ENCODE data around the gene AGRP.
A peak's percentile ranks its signal among the peaks of the same experiment; 100 is the strongest.
"Not testable (repeated sequence)": the region's sequence is repeated elsewhere in the genome, so short reads cannot be mapped to it uniquely, and the experiment has no call there.

The AGRP gene

DNA sequence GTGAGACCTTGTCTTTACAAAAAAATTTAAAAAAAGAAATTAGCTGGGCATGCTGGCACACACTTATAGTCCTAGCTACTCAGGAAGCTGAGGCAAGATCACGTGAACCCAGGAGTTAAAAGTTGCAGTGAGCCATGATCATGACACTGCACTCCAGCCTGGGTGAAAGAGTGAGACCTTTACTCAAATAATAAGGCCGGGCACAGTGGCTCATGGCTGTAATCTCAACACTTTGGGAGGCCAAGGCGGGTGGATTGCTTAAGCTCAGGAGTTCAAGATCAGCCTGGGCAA, 33.8 kb upstream of the AGRP start:
- Mint-ChIP-seq H3K27me3 (ENCODE audit: low read depth) (peaks cover 11% of the 10 kb centered on the region), H3K27ac (no peak overlapping the region), H3K36me3 (ENCODE audit: low read depth) (no peaks in the 10 kb centered on the region), H3K4me3 (no peak overlapping the region), H3K9me3 (no peaks in the 10 kb centered on the region), H3K4me1 (ENCODE audit: low read depth) (peaks cover 22% of the 10 kb centered on the region)

DNA sequence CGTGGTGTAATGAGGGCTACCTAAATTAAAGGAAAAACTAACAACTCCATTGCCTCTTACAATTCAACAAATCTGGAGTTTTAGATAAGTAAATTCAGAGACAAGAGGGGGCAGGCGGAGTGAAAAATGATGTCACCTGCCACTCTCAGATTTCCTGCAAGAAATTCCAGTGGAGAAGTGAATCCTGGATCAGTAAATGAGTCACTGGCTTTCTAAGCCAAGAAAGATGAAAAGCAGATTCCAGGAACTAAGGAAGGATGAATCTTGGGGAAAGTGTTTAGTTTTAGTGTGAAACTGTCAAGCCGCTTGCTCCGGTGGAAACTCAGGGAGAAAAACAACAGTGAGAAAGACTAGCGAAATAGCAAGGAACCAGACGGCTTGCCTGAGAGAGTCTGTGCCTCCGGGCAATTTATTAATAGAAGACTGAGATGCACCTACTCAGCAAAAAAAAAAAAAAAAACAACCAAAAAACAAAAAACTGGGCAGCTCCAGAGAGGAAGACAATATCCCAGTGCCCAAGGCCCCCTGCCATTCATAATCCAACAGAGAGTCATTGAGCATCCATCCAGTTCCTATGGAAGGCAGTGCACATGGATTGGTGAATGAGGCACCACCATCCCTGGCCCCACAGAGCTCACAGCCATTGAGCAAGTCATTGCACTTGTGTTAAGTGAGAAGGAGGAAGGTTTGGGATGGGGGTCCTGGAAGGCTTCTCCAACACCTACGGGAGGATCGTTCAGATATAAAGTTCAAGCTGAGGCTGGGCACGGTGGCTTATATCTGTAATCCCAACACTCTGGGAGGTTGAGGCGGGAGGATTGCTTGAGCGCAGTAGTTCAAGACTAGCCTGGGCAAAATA, 33.2 kb upstream of the AGRP start:
- Mint-ChIP-seq H3K27me3 (ENCODE audit: low read depth) (peaks cover 11% of the 10 kb centered on the region), H3K9me3 (no peaks in the 10 kb centered on the region), H3K27ac (no peak overlapping the region), H3K4me1 (ENCODE audit: low read depth) (peaks cover 18% of the 10 kb centered on the region), H3K4me3 (no peak overlapping the region), H3K36me3 (ENCODE audit: low read depth) (no peaks in the 10 kb centered on the region)

DNA sequence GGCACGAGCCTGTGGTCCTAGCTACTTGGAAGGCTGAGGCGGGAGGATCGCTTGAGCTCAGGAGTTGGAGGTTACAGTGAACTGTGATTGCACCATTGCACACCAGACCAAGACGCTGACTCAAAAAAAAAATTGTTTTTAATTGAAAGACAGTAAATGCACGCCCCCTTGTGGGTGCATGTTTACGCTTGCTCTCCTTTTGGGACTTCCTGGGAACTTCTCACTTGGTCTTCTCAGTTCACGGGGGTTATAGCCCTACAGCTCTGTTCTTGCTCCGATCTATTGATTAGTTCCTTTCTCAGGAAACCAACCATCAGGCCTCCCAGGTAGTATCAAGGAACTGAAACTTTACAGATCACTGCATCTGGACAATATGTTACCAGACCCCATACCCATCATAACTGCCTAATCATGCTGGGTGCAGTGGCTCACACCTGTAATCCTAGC, 31.1 kb upstream of the AGRP start:
- peaks cover 7% of the 10 kb centered on the region for H3K4me1 Mint-ChIP-seq (ENCODE audit: low read depth)
- H3K36me3 Mint-ChIP-seq (ENCODE audit: low read depth), result no peaks in the 10 kb centered on the region
- H3K27ac Mint-ChIP-seq, result peak overlapping the region; percentile 58
- H3K9me3 Mint-ChIP-seq, result no peaks in the 10 kb centered on the region
- peaks cover 4% of the 10 kb centered on the region for H3K27me3 Mint-ChIP-seq (ENCODE audit: low read depth)
- H3K4me3 Mint-ChIP-seq, result no peak overlapping the region

DNA sequence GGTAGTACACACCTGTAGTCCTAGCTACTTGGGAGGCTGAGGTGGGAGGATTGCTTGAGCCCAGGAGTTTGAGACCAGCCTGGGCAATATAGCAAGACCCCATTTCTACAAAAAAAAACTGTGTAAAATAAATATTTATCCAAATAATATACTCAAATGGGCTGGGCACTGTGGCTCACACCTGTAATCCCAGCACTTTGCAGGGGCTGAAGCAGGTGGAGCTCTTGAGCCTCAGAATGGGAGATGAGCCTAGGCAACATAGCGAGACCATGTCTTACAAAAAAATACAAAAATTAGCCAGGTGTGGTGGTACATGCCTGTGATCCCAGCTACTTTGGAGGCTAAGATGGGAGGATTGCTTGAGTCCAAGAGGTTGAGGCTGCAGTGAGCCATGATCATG, 30.5 kb upstream of the AGRP start:
- H3K27ac Mint-ChIP-seq; H3K4me3 Mint-ChIP-seq; H3K4me1 Mint-ChIP-seq (ENCODE audit: low read depth); H3K27me3 Mint-ChIP-seq (ENCODE audit: low read depth); H3K9me3 Mint-ChIP-seq; H3K36me3 Mint-ChIP-seq (ENCODE audit: low read depth): not testable (repeated sequence)

DNA sequence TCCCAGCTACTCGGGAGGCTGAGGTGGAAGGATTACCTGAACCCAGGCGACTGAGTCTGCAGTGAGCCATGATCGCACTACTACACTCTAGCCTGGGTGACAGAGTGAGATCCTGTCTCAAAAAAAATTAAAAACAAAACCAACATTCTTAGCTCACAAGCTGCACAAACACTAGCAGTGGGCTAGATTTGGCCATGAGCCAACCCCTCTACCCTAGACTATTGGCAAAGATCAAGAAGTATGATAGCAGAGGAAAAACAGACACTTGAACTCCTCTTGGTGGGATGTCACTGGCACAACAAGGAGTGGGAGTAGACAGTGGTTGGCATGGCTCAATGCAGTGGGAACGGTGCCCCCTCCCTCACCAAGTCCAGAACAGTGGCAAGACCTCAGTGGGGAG, 25.7 kb upstream of the AGRP start:
- Mint-ChIP-seq H3K4me3 (no peak overlapping the region), H3K36me3 (ENCODE audit: low read depth) (peaks cover 5% of the 10 kb centered on the region), H3K27me3 (ENCODE audit: low read depth) (no peaks in the 10 kb centered on the region), H3K27ac (no peak overlapping the region), H3K9me3 (no peaks in the 10 kb centered on the region), H3K4me1 (ENCODE audit: low read depth) (peaks cover 18% of the 10 kb centered on the region)

DNA sequence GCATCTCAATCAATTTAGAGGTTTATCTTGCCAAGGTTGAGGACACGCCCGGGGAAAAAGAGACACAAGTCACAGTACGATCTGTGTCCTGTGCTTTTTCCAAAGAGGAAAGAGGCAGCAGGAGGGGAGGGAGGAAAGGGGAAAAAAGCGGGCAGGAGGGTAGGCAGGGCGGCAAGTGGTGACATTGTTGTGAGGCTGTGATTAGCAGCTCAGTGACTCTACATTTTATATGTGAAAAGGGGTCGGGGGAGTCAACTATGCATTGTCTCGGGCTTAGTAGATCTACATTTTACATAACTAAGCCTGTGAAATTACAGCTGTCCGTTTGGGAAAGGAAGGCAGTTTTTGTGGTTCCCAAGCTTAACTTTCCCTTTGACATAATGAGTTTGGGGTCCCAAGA, 23.1 kb upstream of the AGRP start:
- Mint-ChIP-seq H3K27me3 (ENCODE audit: low read depth) (no peaks in the 10 kb centered on the region), H3K4me1 (ENCODE audit: low read depth) (peaks cover 25% of the 10 kb centered on the region), H3K9me3 (no peaks in the 10 kb centered on the region), H3K36me3 (ENCODE audit: low read depth) (peaks cover 7% of the 10 kb centered on the region), H3K4me3 (no peak overlapping the region), H3K27ac (no peak overlapping the region)

DNA sequence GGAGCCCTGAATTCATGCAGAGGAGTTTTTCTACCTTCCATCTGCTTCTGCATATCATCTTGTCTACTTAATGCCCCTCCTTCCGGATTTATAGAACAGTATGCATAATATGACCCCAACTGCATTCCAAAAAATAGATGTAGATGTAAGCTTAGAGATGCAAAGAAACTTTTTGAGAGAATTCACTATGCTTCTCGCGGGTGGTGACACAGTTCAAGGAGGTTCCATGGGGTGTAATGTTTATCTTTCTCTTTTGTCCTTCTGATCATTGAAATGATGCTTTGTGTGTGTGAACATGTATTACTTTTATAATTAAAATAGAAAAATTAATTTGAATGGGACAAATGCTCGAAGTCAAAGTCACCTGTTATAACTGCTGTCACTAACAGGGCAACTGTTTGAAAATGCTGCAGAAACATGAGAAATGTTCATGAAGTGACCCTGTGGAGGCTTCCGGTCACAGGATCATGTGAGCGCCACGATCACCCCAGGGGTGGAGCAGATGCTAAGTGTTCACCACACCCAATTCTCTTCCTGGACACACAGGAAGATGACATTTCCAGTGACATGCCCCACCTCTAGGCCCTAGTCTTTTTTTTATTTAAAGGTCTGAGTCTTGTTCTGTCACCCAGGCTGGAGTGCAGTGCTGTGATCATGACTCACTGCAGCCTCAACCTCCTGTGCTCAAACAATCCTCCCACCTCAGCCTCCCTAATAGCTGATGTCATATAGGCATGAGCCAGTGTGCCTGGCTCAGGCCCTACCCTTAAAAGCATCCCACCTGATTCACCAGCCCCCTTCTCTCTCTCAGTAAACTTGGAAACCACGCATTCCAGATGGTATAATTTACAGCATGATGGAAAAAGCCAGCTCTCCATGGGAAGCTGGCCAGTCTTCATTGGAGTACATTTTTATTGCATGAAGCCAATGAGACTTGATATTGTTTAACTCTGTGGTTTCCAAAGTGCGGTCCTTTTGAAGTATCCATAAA, 21.0 kb upstream of the AGRP start:
- Mint-ChIP-seq H3K4me3 (peak overlapping the region; percentile 3), H3K36me3 (ENCODE audit: low read depth) (peaks cover 10% of the 10 kb centered on the region), H3K27me3 (ENCODE audit: low read depth) (no peaks in the 10 kb centered on the region), H3K27ac (peak overlapping the region; percentile 93), H3K9me3 (no peaks in the 10 kb centered on the region), H3K4me1 (ENCODE audit: low read depth) (peaks cover 25% of the 10 kb centered on the region)

DNA sequence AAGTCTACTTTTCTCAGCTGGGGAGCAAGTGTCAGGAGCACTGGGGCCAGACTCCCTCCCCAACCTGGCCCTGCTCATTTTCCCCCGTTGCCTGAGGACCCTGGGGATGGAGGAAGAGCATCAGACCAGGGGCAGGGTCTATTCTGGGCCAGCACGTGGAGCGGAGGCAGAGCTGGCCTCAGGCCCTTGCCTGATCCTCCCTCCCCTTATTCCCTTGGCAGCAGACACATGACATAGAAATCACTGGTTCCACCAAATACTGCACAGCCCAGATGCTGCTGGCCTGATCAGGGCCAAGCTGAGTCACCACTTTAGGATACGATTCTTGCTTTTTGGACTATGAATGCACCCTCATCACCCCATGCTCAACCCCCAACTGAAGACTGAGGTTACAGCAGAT, 15.8 kb upstream of the AGRP start:
- Mint-ChIP-seq H3K27ac (peak overlapping the region; percentile 8), H3K9me3 (no peaks in the 10 kb centered on the region), H3K4me1 (ENCODE audit: low read depth) (peaks cover 15% of the 10 kb centered on the region), H3K27me3 (ENCODE audit: low read depth) (no peaks in the 10 kb centered on the region), H3K4me3 (no peak overlapping the region), H3K36me3 (ENCODE audit: low read depth) (peaks cover 12% of the 10 kb centered on the region)

DNA sequence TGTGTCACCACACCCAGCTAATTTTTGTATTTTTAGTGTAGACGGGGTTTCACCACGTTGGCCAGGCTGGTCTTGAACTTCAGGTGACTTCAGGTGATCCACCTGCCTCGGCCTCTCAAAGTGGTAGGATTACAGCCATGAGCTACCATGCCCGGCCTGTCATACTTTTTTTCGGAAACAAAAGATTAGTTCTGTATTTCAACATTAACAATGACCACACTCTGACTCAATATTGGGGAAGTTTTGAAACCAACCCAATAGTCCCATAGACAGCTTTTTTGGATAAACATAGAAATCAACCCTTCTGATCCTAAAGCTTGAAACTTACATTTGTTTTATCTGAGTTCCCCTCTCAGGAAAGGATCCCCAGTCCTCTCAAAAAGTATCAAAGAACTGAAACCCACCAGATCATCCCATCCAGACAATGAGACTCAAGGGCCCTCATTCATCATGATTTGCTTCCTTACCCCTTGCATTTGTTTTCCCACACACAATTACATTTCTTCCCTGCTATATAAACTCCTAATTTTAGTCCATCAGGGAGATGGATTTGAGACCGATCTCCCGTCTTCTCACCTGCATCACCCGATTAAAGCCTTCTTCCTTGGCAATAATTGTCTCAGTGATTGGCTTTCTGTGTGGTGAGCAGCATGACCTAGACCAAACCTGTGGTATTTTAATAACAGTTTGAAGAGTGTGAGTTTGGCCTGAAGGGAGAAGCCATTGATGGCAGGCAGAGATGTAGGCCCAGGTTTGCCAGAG, 7.2 kb upstream of the AGRP start:
- no peak overlapping the region for H3K4me3 Mint-ChIP-seq
- peak overlapping the region; percentile 28 for H3K27ac Mint-ChIP-seq
- H3K4me1 Mint-ChIP-seq (ENCODE audit: low read depth), result peaks cover 6% of the 10 kb centered on the region
- H3K36me3 Mint-ChIP-seq (ENCODE audit: low read depth), result peaks cover 9% of the 10 kb centered on the region
- no peaks in the 10 kb centered on the region for H3K27me3 Mint-ChIP-seq (ENCODE audit: low read depth)
- no peaks in the 10 kb centered on the region for H3K9me3 Mint-ChIP-seq

DNA sequence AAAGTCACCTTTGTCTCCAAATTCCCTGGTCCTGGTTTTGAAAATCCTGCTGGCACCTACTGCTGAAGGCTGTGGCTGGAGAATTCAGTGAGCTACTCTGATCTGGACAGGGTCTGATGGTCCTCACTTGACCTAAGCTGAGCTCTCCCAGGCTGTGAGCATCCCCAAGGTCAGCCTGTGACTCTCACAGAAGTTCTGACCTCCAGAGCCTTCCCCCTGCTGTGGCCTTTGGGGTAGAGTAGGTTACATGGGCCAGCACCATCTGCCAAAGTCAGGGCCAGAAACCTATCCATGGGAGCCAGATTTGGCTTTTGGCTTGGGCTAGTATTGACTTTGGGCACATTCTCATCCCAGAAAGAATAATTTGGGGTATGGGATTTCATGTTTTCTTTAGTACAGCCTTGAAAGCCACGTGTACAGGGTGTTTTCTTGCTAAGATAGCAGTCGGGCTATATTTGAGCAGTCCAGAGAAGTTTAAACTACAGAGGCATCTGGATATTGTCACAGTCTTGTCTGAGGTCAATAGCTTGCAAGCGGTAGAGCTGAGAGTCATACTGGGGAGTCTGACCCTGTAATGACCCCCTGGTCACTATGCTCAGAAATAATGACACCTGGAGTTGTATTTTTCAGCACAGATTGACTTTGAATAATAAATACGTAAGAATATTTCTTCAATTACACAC, 6.2 kb upstream of the AGRP start:
- no peak overlapping the region for H3K27ac Mint-ChIP-seq
- H3K4me3 Mint-ChIP-seq, result no peak overlapping the region
- H3K36me3 Mint-ChIP-seq (ENCODE audit: low read depth), result peaks cover 12% of the 10 kb centered on the region
- no peaks in the 10 kb centered on the region for H3K9me3 Mint-ChIP-seq
- H3K4me1 Mint-ChIP-seq (ENCODE audit: low read depth), result peaks cover 4% of the 10 kb centered on the region
- H3K27me3 Mint-ChIP-seq (ENCODE audit: low read depth), result no peaks in the 10 kb centered on the region

DNA sequence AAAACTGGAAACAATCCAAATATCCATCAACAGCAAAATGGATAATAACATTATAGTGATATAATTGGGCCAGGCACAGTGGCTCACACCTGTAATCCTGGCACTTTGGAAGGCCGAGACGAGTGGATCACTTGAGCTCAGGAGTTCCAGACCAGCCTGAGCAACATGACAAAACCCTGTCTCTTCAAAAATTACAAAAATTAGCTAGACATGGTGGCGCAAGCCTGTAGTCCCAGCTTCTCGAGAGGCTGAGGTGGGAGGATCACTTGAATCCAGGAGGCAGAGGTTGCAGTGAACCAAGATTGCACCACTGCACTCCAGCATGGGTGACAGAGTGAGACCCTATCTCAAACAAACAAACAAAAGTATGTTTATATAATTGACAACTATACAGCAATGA, 4.2 kb upstream of the AGRP start:
- Mint-ChIP-seq H3K36me3 (ENCODE audit: low read depth) (peaks cover 16% of the 10 kb centered on the region), H3K27ac (peak overlapping the region; percentile 19)
- not testable (repeated sequence) for H3K27me3 Mint-ChIP-seq (ENCODE audit: low read depth); H3K9me3 Mint-ChIP-seq; H3K4me3 Mint-ChIP-seq; H3K4me1 Mint-ChIP-seq (ENCODE audit: low read depth)

DNA sequence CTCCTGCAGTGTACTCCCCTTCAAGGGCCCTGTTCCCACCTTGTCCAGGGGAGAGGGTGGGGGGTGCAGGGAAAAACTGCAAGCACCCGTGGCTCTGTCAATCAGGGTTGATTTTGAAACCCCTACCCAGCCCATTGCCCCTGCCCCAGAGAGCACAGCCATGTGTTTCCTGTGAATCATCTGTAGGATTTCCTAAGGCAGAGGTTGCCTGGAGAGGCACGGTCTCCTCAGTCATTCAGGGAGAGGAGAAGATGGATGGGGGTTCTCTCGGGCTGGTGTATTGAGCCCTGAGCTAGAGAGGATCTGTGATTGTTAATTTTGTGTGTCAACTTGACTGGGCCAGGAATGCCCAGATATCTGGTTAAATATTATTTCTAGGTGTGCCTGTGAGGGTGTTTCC, 3.5 kb upstream of the AGRP start:
- no peak overlapping the region for H3K27ac Mint-ChIP-seq
- peaks cover 16% of the 10 kb centered on the region for H3K4me1 Mint-ChIP-seq (ENCODE audit: low read depth)
- H3K4me3 Mint-ChIP-seq, result no peak overlapping the region
- H3K9me3 Mint-ChIP-seq, result no peaks in the 10 kb centered on the region
- no peaks in the 10 kb centered on the region for H3K27me3 Mint-ChIP-seq (ENCODE audit: low read depth)
- peaks cover 19% of the 10 kb centered on the region for H3K36me3 Mint-ChIP-seq (ENCODE audit: low read depth)

DNA sequence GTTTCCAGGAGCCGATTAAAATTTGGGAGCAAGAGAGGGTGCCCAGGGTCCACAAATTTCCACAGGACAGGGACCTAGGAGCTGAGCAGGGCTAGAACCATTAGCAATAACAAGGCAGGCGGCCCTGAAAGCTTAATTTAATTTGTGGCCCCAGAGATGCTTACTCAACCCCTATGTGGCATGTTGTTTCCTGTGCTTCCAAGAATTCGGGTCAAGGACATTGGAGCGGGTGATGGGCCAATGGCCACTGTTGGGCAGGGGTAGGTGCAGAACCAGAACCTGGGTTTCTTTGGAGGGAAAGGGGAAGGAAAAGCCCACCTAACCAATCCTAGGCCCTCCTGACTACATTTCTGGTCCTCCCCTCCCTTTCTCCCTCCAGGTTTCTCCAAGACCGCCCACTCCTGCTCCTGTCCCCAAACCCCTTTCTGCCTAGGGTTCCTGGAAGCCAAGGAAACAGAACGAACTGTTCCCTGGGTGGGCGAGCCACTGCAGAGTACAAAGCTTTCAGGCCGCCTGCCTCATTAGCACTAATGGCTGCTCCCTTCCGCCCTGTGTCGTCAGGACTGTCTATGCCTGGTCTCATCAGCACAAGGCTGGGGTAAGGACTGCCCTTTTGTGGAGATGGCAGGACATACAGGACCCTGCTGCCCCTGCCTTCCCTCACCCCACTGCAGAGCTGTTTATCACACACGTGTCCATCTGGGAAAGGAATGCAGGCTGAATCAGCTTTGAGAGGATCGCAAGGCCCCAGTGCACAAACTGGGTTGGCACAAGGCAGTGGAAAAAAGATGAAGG, 581 bp upstream of the AGRP start:
- no peaks in the 10 kb centered on the region for H3K27me3 Mint-ChIP-seq (ENCODE audit: low read depth)
- peaks cover 20% of the 10 kb centered on the region for H3K4me1 Mint-ChIP-seq (ENCODE audit: low read depth)
- peaks cover 20% of the 10 kb centered on the region for H3K36me3 Mint-ChIP-seq (ENCODE audit: low read depth)
- H3K27ac Mint-ChIP-seq, result no peak overlapping the region
- no peaks in the 10 kb centered on the region for H3K9me3 Mint-ChIP-seq
- no peak overlapping the region for H3K4me3 Mint-ChIP-seq
